ENCODE data around the gene ARAP3.

DNA sequence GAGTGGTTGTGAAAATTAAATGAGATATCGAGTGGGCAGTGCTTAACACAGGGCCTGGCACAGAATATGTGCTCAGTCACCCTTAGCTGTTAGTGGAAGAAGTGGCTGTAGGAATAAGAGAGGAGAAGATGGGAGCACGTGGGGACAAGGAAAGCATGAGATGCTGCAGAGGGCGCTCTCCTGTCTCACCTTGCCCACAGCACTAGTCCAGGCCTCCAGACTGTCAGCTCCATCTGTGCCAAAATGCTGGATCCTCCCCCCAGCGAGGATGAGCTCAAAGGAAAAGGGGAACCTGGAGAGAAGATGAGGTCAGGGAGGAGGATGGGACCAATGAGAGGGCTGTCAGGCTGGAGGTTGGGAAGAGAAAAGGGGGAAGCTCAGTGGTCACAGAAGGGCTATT lies 12.5 kb downstream of the ARAP3 start:
- TF ChIP-seq, protein P1, sequence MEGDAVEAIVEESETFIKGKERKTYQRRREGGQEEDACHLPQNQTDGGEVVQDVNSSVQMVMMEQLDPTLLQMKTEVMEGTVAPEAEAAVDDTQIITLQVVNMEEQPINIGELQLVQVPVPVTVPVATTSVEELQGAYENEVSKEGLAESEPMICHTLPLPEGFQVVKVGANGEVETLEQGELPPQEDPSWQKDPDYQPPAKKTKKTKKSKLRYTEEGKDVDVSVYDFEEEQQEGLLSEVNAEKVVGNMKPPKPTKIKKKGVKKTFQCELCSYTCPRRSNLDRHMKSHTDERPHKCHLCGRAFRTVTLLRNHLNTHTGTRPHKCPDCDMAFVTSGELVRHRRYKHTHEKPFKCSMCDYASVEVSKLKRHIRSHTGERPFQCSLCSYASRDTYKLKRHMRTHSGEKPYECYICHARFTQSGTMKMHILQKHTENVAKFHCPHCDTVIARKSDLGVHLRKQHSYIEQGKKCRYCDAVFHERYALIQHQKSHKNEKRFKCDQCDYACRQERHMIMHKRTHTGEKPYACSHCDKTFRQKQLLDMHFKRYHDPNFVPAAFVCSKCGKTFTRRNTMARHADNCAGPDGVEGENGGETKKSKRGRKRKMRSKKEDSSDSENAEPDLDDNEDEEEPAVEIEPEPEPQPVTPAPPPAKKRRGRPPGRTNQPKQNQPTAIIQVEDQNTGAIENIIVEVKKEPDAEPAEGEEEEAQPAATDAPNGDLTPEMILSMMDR (conservative IDR thresholded peaks at IDR 0.05; ENCODE audit: low read depth in 2 of 2), result peak; percentile 50 to 75
- TF ChIP-seq, protein P2, sequence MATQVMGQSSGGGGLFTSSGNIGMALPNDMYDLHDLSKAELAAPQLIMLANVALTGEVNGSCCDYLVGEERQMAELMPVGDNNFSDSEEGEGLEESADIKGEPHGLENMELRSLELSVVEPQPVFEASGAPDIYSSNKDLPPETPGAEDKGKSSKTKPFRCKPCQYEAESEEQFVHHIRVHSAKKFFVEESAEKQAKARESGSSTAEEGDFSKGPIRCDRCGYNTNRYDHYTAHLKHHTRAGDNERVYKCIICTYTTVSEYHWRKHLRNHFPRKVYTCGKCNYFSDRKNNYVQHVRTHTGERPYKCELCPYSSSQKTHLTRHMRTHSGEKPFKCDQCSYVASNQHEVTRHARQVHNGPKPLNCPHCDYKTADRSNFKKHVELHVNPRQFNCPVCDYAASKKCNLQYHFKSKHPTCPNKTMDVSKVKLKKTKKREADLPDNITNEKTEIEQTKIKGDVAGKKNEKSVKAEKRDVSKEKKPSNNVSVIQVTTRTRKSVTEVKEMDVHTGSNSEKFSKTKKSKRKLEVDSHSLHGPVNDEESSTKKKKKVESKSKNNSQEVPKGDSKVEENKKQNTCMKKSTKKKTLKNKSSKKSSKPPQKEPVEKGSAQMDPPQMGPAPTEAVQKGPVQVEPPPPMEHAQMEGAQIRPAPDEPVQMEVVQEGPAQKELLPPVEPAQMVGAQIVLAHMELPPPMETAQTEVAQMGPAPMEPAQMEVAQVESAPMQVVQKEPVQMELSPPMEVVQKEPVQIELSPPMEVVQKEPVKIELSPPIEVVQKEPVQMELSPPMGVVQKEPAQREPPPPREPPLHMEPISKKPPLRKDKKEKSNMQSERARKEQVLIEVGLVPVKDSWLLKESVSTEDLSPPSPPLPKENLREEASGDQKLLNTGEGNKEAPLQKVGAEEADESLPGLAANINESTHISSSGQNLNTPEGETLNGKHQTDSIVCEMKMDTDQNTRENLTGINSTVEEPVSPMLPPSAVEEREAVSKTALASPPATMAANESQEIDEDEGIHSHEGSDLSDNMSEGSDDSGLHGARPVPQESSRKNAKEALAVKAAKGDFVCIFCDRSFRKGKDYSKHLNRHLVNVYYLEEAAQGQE (IDR thresholded peaks at IDR 0.05; ENCODE audit: unreplicated experiment), result no peak
- TF ChIP-seq POLR2AphosphoS5 (IDR thresholded peaks at IDR 0.05; ENCODE audit: low read depth), result no peak
- TF ChIP-seq, protein P3, sequence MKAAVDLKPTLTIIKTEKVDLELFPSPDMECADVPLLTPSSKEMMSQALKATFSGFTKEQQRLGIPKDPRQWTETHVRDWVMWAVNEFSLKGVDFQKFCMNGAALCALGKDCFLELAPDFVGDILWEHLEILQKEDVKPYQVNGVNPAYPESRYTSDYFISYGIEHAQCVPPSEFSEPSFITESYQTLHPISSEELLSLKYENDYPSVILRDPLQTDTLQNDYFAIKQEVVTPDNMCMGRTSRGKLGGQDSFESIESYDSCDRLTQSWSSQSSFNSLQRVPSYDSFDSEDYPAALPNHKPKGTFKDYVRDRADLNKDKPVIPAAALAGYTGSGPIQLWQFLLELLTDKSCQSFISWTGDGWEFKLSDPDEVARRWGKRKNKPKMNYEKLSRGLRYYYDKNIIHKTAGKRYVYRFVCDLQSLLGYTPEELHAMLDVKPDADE (IDR thresholded peaks at IDR 0.05), result no peak
- no peak for TF ChIP-seq EZH2 (IDR thresholded peaks at IDR 0.05; ENCODE audit: low read depth, unreplicated experiment)
- no peak for TF ChIP-seq EZH2phosphoT487 (IDR thresholded peaks at IDR 0.05; ENCODE audit: unreplicated experiment)
- TF ChIP-seq, protein P4, sequence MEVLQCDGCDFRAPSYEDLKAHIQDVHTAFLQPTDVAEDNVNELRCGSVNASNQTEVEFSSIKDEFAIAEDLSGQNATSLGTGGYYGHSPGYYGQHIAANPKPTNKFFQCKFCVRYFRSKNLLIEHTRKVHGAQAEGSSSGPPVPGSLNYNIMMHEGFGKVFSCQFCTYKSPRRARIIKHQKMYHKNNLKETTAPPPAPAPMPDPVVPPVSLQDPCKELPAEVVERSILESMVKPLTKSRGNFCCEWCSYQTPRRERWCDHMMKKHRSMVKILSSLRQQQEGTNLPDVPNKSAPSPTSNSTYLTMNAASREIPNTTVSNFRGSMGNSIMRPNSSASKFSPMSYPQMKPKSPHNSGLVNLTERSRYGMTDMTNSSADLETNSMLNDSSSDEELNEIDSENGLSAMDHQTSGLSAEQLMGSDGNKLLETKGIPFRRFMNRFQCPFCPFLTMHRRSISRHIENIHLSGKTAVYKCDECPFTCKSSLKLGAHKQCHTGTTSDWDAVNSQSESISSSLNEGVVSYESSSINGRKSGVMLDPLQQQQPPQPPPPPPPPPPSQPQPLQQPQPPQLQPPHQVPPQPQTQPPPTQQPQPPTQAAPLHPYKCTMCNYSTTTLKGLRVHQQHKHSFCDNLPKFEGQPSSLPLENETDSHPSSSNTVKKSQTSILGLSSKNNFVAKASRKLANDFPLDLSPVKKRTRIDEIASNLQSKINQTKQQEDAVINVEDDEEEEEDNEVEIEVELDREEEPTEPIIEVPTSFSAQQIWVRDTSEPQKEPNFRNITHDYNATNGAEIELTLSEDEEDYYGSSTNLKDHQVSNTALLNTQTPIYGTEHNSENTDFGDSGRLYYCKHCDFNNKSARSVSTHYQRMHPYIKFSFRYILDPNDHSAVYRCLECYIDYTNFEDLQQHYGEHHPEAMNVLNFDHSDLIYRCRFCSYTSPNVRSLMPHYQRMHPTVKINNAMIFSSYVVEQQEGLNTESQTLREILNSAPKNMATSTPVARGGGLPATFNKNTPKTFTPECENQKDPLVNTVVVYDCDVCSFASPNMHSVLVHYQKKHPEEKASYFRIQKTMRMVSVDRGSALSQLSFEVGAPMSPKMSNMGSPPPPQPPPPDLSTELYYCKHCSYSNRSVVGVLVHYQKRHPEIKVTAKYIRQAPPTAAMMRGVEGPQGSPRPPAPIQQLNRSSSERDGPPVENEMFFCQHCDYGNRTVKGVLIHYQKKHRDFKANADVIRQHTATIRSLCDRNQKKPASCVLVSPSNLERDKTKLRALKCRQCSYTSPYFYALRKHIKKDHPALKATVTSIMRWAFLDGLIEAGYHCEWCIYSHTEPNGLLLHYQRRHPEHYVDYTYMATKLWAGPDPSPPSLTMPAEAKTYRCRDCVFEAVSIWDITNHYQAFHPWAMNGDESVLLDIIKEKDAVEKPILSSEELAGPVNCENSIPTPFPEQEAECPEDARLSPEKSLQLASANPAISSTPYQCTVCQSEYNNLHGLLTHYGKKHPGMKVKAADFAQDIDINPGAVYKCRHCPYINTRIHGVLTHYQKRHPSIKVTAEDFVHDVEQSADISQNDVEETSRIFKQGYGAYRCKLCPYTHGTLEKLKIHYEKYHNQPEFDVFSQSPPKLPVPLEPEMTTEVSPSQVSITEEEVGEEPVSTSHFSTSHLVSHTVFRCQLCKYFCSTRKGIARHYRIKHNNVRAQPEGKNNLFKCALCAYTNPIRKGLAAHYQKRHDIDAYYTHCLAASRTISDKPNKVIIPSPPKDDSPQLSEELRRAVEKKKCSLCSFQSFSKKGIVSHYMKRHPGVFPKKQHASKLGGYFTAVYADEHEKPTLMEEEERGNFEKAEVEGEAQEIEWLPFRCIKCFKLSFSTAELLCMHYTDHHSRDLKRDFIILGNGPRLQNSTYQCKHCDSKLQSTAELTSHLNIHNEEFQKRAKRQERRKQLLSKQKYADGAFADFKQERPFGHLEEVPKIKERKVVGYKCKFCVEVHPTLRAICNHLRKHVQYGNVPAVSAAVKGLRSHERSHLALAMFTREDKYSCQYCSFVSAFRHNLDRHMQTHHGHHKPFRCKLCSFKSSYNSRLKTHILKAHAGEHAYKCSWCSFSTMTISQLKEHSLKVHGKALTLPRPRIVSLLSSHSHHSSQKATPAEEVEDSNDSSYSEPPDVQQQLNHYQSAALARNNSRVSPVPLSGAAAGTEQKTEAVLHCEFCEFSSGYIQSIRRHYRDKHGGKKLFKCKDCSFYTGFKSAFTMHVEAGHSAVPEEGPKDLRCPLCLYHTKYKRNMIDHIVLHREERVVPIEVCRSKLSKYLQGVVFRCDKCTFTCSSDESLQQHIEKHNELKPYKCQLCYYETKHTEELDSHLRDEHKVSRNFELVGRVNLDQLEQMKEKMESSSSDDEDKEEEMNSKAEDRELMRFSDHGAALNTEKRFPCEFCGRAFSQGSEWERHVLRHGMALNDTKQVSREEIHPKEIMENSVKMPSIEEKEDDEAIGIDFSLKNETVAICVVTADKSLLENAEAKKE (CRISPR knock-in tag; IDR thresholded peaks at IDR 0.05), result no peak
